ENCODE measurements around the gene PCBP3.
"Not testable (repeated sequence)": the region's sequence is repeated elsewhere in the genome, so short reads cannot be mapped to it uniquely, and the experiment has no call there.

Gene PCBP3

GRCh38 chr21:45951676-45952075 lies 308.2 kb downstream of the PCBP3 start:
- no peak for TF ChIP-seq CTCF (IDR thresholded peaks at IDR 0.05)
- no peak for TF ChIP-seq ZFX (IDR thresholded peaks at IDR 0.05; ENCODE audit: borderline replicate concordance)
- no peak overlapping the region for H3K27ac ChIP-seq

- H3K27ac ChIP-seq = not testable (repeated sequence)
Observed at GRCh38 chr21:45952527-45952926, 309.0 kb downstream of the PCBP3 start.

- H3K27ac ChIP-seq = no peak overlapping the region
- TF ChIP-seq ZFX (IDR thresholded peaks at IDR 0.05; ENCODE audit: borderline replicate concordance) (no peak), CTCF (IDR thresholded peaks at IDR 0.05) (no peak)
Observed at GRCh38 chr21:45952974-45953373, 309.4 kb downstream of the PCBP3 start.

GRCh38 chr21:45954261-45954660 lies 310.7 kb downstream of the PCBP3 start:
- no peak overlapping the region for H3K27ac ChIP-seq
- TF ChIP-seq CTCF (IDR thresholded peaks at IDR 0.05) (0 out of 2 replicates have a peak, but pooled peaks have one; percentile 8), ZFX (IDR thresholded peaks at IDR 0.05; ENCODE audit: borderline replicate concordance) (no peak)

GRCh38 chr21:45954921-45955320 lies 311.4 kb downstream of the PCBP3 start:
- H3K27ac ChIP-seq = no peak overlapping the region
- TF ChIP-seq CTCF (IDR thresholded peaks at IDR 0.05) (no peak), ZFX (IDR thresholded peaks at IDR 0.05; ENCODE audit: borderline replicate concordance) (no peak)

- H3K27ac ChIP-seq = no peak overlapping the region
- no peak for TF ChIP-seq CTCF (IDR thresholded peaks at IDR 0.05)
- no peak for TF ChIP-seq ZFX (IDR thresholded peaks at IDR 0.05; ENCODE audit: borderline replicate concordance)
Observed at GRCh38 chr21:45957551-45957950, 314.0 kb downstream of the PCBP3 start.

GRCh38 chr21:45957981-45958600 lies 314.6 kb downstream of the PCBP3 start:
- H3K27ac ChIP-seq = no peak overlapping the region
- TF ChIP-seq CTCF (IDR thresholded peaks at IDR 0.05) = no peak
- TF ChIP-seq ZFX (IDR thresholded peaks at IDR 0.05; ENCODE audit: borderline replicate concordance) = no peak

- H3K27ac ChIP-seq = no peak overlapping the region
- TF ChIP-seq CTCF (IDR thresholded peaks at IDR 0.05) (no peak), ZFX (IDR thresholded peaks at IDR 0.05; ENCODE audit: borderline replicate concordance) (no peak)
Observed at GRCh38 chr21:45959182-45959581, 315.7 kb downstream of the PCBP3 start.

Data from 22Rv1 (cell line).